GM18517 (cell line): Measurements from ENCODE around the gene MGST3.
A peak's percentile ranks its signal among the peaks of the same experiment; 100 is the strongest.
"Not testable (repeated sequence)": the region's sequence is repeated elsewhere in the genome, so short reads cannot be mapped to it uniquely, and the experiment has no call there.

Experiments
- ATAC-seq: cut with Tn5 transposase; IDR thresholded peaks from one replicate; pipeline ENCODE4 v1.9.1; 2021; ENCODE audit warnings: mild to moderate bottlenecking, moderate library complexity; ENCODE audit not compliant: unreplicated experiment

MGST3 gene

DNA sequence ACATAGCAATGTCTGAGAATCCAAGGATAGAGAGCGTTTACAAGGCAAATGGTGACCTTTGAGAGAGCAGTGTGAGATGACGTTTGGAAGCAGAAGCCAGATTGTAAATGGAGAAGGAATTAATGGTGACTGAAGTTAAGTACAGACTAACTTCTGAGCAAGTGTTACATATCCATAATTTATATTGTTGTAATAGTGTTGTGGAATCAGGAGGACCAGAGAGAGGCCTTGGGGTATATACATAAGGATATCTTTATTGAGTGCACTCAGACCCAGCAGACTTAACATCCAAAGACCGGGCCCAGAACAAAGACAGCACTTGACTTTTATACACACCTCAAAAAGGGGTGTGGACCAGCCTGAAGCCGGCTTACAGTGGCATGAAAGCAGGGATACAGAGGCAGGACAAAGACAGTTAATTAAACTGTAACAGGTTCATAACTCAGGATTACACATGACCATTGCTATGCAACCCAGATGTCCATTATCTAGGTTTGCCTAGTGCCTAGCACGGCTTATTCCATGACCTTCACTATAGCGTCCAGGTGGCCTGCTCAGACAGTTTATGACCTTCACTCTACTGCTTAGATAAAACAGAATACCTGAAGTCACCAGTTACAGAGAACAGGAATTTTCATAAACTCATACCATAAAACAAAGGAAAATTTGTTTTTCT lies 2.7 kb upstream of the MGST3 start:
- no peak for ATAC-seq

DNA sequence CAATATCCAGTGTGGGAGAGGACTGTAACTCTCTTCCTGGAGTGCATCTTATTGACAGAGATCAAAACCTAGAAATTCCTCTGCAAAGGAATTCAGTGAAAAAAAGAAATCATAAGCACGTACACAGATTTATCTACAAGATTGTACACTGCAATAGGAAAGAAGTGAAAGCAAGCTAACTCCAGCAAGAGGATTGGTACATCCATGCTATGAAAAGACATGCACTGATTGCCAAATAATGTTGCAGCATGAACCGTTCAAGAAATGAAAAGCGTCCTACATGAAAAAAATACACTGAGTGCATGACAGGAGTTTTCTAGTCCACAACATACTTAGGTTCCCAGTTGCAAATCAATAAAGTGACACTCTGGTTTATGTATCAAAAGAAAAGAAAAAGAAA lies 1.9 kb upstream of the MGST3 start:
- no peak for ATAC-seq

DNA sequence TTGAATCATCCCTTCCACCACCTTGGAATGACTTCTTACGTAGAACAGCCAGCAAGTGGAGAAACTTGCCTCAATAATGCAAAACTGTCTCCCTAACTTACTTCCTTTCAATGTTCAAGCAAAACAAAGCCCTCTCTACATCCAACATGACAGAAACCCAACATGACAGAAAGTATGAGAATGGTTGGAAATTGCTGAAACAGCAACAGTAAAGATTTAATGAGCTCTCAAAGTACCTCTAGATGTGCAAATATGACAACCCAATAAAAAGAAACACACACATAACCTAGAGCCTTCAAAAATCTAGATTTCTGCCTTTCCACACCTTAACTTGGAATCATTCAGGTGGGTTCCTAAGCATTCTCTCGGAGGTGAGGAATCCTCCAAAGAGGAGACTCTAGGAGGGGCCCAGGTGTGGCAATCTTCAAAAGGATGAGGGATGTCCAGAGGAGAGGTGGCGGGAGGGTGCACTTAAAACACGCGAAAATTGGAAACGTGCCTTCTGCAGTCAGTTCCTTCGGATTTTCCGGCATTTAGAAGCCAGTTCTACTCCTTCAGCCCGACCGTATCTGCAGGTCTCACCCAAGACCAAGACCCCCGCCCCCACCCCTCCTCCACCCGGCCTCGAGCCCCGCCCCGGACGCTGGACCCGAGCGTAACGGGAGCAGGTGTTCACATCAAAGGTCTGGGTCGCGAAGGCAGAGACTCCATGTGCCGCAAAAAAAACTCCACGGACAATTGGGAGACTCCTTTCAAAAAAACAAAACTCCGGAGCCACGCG lies 996 bp upstream of the MGST3 start:
- peak; percentile 0 for ATAC-seq

DNA sequence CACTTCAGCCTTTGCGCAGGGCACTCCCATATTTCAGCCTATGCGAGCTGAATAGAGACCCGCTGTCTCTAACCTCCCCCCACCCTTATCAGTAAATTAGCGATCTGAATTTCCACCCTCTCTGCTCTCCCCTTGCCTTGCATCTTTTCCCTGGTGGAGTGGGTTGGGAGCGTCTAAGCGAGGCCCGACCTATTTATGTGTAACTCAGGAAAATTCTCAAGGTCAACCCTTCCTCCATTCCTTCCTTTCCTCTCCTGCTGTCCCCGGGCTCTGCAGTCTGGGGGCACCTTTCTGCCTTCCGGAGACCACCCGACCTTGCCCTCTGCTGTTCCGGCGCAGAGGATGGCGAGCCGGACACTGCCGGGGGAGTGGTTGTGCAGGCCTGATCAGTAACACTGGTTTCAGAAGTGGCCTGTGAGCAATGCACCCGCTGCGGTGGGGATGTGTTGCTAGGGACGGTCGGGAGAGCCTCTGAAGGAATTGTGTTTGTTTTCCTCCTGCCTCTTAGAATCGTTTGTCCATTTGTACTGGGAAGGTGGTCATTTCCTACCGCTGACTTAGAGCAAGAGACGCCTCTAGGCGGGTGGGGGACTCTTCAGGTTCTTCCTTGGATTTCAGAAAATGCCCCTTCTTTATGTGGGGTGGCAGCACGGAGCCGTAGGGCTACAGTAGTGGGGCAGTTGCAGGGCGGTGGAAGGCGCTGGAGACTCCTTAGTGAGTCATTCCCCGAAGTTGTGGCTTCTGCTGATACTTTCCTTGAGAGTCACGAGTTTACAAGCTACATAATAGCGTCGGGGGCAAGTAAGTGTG lies 513 bp downstream of the MGST3 start:
- peak; percentile 39 for ATAC-seq

DNA sequence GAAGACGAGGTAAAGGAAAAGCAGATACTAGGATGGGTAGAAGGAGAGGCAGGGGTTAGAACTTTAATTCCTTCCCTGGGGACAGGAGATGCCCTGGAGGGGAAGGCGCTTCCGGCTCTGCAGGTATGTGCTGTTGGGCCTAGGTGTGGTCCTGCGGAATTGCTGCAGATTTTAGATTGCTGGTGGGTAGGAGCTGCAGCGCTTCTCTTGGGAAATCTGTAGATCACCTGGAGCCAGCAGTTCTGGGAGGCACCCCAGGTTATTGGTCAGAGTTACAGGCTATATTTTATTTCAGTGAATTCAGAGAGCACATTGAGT lies 1.1 kb downstream of the MGST3 start:
- ATAC-seq: no peak

DNA sequence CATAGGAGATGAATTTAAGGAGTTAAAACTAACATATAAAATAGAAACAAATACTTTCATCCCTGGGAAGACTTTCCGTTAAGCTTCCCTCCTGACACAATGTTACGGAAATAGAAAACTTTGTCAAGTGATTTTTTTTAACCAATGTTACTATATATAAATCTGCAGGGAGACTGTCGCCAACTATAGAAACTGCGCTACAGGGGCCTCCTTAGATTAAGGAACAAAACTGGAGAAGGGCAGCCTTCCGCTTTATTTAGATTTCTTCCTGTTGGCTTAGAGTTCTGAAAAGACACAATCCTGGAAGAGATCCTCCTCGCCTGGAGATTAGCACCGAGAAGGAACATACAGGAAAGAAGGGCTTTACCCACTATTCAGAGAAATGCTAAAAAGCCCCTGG lies 1.5 kb downstream of the MGST3 start:
- ATAC-seq: no peak

DNA sequence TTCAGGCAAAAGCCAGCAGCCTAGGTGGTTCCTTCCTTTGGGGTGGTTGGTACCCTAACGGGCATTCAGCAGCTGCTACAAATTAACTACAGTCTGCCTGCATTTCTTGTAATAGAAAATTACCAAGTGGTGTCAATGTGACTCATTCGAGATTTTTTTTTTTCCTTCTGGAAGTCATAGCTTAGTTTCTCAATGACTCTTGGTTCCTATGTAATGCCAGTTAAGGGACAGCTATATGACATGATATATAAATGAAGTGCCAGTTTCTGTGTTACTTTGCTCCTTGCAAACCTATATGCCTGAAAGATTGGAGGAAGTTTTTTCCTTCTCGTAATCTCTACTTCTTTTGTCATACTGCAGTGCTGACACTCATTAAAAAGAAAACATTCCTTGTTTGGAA lies 2.6 kb downstream of the MGST3 start:
- ATAC-seq: no peak

DNA sequence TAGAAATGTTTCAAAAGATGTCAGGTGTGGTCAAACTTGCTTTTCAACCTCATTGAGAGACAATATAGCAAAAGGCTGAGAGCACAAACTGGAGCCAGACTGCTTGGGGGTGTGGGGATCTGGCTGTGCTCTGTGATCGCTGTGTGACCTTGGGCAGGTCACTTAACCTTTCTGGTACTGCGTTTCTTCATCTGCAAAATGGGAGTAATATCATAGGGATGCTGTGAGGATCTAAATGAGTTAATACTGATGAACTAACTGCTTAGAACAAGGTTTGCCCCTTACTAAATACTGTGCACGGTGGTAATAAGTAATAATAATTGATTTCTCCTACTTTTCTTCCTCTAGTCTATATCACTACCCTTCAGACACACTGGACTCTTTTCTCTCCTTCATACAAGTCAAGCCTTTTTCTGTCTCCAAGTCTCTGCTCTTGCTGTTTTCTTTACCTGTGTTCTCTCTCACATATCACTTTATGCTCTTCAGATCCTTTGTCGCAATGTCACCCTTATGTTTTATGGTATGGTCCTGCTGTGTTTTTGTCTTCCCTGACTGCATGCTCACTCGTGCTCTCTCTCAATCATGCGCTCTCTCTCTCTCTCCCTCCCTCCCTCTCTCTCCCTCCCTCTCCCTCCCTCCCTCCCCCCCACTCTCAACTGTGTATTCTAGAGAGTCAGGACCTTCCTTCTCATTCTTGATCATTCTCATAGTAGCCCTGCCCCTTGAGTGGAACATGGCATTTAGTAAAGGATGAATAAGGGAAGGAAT lies 3.3 kb downstream of the MGST3 start:
- ATAC-seq: no peak

DNA sequence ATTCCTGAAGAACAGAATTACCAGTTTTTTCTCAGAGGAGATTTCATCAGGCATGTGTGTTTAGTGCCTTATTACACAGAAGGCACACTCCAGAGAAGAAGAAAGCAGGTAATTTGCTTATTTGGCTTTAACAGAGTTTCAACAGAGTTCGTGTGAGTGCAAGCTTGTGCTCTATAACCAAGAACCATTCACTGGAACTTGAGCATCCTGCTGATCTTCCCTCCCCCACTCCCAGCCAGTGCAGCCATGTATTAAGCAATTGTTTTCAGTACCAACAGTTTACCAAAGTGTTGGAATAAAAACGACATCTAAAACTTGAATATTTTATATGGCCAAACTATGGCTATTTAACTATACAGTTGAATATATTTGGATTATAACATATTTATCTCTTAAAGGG lies 4.3 kb downstream of the MGST3 start:
- no peak for ATAC-seq

DNA sequence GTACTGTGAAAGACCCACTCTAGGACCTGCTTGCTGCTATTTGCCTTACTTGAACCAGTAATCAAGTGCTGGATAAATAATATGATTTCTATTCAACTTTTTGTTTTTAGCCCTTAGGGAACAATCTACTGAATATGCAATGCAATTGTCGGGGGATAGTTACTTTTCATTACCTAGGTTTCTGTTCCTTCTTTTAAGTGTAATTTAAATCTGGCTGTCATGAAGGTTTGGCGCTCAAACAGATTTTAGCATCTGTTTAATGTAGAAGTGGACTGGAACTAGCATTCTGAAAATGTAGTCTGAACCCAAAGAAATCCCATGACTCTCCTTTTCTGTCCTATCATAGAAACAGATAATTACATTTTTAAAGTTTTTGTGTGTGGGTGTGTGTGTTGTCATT lies 4.8 kb downstream of the MGST3 start:
- ATAC-seq: no peak

DNA sequence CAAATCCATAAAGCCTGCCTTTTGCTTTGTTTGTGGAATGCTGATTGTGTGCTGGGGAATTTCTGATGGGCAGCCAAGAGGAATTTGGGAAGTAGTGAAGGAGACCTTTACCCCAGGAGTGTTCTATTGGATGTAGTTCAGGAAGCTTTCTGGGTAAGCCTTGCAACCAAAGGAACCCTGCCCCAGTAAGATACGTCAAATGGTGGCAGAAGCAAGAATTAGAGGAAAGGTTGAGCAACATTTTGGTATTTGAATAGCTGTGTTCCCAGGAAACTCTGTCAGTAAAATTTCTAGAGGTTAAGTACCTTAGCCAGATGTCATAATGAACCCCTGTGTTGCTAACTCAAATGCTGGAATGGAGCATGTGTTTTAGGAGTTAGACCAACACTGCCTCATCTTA lies 6.4 kb downstream of the MGST3 start:
- ATAC-seq: no peak

DNA sequence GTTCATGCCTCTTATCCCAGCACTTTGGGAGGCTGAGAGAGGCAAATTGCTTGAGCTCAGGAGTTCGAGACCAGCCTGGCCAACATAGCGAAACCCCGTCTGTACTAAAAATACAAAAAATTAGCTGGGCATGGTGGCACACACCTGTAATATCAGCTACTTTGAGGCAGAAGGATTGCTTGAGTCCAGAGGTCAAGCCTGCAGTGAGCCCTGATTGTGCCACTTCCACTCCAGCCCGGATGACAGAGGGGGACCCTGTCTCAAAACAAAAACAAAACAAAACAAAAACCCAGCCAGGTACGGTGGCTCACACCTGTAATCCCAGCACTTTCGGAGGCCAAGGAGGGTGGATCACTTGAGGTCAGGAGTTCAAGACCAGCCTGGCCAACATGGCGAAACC lies 7.2 kb downstream of the MGST3 start:
- not testable (repeated sequence) for ATAC-seq

DNA sequence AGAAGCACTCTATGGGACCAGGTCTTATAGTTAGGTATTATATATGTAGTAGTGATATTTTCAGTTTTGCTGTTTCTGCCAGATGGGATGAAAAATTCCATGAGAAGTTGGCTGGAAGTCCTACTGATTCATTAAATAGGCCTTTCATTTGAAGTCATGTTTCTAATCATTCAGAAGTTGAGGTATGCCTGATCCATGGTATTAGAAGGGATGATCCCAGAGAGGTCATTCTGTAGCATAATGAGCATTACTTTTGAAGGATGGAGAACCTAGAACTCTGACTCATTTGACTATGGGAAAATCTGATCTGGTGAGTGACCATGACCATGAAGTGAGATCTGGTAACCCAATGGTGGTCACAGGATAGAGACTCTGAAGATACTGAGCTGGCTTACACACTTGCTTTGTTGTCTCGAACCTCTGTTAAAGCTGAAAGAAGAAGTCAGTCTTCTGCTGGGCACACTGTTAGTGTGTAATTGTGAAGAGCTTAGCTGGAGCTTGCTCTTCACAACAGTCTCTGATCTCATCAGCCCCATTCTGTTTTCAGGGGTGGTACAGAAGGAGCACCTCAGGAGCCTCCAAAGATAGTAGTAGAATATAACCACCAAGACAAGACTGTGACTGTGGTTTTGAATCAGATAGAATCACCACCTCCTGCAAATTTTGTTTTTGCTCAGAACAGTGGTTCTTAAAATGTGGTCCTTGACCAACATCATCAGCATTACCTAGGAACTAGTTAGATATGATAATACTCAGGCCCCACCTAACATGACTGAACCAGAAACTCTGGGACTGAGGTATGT lies 9.0 kb downstream of the MGST3 start:
- no peak for ATAC-seq

DNA sequence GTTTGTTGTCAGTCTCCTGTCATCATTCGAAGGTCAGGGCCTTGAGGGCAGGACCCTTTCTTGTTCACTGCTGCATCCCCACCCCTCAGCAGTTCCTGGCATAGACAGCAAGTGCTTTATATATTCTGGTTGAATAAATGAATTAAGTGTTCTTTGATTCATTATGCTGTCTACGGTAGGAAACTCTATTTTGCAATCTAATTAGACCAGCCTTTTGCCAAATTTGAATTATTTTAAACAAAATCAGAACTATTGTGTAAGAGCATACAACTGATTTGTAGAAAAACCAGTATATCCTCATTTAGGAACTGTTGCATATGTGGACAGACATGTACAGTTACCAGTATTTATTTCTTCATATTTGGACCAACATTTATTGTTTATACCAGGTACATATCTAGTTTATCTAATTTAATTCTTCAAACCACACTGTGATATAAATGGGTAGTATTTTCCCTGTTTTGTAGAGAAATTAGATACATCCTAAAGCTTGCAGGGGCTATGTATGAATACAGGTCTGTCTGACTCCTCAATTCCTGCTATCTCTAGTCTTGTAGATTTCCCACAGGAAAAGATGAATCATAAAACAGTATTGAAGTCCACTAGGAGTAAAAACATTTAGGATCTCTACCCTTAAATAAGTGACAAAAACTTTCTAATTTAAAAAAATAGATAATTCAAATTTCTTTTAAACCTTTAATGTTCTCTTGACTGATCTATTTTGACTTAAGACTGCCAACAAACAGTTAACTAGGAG lies 10.4 kb downstream of the MGST3 start:
- ATAC-seq: no peak

DNA sequence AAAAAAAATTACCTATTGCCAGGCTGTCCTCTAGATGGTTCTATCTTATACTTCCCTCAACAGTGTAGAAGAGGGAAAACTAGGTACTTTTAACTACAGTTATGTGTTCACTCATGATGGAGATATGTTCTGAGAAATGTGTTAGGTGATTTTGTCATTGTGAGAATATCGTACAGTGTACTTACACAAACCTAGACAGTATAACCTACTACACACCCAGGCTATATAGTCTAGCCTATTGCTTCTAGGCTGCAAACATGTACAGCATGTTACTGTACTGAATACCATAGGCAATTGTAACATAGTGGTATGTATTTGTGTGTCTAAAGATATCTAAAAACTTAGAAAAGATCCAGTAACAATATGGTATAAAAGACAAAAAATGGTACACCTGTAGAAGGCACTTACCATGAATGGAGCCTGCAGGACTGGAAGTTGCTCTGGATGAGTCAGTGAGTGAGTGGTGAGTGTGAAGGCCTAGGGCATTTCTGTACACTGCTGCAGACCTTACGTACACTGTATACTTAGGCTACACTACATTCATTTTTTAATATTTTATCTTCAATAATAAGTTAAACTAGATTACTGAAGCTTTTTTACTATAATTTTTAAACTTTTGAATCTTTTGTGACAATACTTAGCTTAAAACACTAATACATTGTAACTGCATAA lies 13.2 kb downstream of the MGST3 start:
- ATAC-seq: no peak

DNA sequence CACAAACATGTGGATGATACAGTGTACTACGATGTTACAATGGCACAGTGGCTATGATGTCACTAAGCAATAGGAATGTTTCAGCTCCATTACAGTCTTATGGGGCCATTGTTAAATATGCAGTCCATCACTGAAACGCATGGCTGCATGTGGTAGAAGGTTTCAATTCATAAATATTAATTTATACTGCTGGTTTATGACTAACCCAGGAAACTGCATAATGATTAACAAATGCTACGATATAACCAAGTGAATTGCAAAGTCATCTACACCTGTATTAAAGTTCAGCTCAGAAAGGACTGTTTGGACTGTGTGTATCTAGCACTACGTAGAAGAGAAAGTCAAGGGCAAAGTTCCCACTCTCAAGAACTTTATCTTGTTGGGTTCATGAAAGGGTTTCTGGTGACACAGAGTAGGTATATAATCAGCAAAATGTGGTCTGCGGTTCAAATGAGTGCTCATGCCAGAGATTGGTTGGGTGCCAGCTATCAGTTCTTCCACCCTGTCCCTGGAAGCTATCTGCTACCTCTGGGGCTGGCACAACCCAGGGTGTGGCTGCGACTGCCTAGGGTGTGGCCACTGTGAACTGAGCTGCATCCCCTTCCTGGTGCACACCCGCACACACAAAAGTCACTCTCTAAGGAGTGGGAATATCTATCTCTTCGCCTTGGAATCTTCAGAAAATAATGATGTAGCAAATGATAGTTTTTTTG lies 14.8 kb downstream of the MGST3 start:
- ATAC-seq: no peak

DNA sequence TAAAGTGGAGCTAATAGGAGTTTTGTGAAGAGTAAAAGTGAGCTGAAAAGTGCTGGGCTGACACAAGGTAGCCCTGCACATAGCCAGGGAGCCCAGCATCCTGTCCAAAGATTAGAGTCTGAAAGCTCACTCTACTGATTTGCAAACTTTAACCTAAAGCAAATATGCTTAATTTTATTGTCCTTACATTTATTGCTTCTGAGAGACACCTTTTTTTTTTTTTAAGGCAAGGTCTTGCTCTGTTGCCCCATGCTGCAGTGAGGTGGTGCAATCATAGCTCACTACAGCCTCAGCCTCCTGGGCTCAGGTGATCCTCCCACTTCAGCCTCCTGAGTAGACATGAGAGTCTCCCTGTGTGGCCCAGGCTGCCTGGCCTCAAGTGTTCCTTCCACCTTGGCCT lies 16.5 kb downstream of the MGST3 start:
- ATAC-seq: no peak

DNA sequence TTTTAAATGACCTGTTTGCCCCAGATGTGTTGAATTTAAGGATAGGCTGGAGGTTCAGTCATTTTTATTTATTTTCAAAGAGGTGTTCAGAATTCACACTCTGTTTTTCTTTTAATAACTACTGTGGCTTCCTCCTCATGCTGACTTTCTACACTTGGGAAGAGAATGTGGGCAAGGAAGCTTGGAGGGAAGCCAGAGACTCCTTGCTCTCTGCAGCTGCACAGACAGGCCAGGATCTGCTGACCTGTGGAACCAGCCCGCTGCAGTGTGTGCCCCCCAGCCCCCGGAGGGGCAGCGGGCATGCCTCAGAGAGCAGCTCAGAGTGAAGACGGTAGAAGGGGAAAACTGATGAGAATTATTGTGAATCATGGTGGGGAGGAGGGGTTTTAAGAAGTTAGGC lies 16.9 kb downstream of the MGST3 start:
- ATAC-seq: no peak
